ENCODE data around the gene ARID5B.

ARID5B gene

DNA sequence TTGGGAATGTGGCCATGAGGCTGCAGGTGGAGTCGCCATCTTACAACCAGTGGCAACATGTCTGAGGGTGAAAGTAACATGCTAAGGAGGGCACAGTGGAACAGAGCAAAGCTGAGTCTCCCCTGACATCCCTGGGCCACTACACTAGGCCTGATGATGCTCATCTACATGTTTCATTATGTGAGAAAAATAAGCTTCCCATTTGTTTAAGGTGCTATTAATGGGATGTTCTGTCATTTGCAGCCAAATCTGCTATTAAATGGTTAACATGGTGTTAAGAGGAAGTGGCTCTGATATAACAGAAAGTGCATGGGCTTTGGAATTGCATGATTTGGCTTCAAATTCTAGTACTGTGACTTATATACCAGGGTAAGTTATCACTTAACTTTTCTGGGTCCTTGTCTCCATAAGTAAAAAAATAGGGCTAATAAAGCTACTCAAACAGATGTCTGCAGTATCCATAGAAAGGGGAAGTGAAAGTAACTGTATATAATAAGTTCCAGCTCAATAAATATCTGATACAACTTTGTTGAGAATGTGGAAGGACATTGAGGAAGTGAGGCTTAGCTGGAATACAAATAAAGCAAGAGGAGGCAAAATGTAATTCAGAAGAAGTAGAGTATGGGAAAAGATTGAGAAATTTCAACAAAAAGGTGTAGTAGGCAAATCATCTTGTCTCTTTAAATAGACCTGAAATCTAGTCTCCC, 208.2 kb downstream of the ARID5B start:
- no peak for DNase-seq

DNA sequence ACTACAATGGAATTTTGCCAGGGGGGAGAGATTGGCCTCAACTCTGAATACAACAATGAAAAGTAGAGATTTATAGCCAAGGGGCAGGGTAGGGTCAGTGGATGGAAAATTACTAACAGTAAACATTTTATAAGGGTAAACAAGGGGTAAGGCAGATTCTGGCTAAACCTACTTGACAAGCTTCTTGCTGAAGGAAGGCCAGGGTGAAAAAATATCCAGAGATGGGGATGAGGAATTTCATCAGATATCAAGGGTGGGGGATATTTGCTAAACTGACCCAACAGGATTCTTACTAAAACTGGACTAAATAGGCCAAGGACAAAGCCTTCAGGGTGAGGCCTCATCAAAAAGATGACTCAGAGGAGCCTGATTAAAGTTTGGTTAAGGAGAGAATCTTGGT, 210.8 kb downstream of the ARID5B start:
- DNase-seq = no peak

GRCh38 chr10:62112963-62113362, 211.5 kb downstream of the ARID5B start:
- no peak for DNase-seq

DNA sequence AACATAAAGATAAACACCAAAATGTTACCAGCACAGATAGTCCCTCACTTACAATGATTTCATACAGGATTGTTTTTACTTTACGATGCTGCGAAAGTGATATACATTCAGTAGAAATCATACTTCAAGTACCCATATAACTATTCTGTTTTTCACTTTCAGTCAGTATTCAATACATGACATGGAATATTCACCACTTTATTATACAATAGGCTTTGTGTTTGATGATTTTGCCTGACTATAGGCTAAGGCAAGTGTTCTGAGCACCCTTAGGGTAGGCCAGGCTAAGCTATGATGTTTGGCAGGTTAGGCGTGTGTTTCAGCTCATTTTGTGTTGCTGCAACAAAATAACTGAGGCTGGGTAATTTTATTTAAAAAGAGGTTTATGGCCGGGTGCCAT, 212.2 kb downstream of the ARID5B start:
- DNase-seq = no peak

DNA sequence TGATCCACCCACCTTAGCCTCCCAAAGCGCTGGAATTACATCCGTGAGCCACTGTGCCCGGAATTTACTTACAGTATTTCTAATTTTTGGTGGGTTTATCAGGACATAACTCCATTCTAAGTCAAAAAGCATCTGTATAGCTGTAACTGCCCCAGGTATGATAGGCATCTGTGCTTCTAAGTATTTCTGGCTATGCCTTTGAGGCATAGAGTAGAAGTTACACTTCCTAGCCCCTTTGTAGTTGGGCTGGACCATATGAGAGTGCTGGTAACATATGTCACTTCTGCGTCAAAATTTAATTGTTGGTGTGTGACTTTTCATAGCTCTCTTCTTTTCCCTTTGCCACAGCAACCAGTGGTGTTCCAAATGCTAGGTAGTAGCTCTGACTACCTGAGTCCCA, 213.8 kb downstream of the ARID5B start:
- no peak for DNase-seq

GRCh38 chr10:62115842-62116241, 214.3 kb downstream of the ARID5B start:
- no peak for DNase-seq

DNA sequence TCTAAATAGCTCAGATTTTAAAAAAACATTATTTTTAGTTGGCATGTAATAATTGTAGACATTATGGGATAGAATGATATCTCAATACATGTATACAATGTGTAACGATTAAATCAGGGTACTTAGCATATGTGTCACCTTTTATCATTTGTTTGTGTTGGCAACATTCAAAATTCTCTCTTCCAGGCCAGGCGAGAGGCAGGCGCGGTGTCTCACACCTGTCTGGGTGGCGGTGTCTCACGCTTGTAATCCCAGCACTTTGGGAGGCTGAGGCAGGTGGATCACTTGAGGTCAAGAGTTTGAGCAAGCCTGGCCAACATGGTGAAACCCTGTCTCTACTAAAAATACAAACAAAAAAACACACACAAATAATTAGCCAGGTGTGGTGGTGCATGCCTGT, 215.4 kb downstream of the ARID5B start:
- DNase-seq = no peak

DNA sequence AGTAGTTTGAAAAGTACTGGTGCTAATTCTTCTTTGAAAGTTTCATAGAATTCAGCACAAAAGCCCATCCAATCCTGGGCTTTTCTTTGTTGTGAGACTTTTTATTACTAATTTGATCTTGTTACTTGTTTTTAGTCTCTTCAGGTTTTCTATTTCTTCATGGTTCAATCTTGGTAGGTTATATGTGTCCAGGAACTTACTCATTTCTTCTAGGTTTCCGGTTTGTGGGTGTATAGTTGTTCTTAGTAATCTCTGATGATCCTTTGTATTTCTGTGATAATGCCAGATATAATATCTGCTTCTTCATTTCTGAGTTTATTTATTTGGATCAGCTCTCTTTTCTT, 219.7 kb downstream of the ARID5B start:
- DNase-seq = no peak

GRCh38 chr10:62127975-62128374, 226.5 kb downstream of the ARID5B start:
- DNase-seq = no peak

DNA sequence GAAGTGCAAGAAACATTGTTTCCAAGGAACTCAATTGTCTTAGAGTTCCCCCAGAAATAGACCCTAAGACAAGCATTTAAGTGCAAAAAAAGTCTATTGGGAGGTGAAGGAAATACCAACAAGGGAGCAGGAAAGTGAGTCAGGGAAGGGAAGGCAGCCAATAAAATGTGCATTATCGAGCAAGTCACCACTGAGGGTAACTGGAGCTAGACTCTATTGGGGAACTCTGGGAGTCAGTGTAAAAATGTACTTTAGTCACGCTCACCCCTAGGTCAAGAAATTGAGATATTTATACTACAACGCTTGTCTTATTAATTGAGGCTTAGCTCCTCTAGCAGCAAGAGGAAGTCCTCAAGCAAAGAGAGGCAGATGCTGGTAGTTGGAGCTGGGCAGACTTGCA, 229.4 kb downstream of the ARID5B start:
- no peak for DNase-seq

- DNase-seq = no peak
These were observed 230.2 kb downstream of the ARID5B start for GRCh38 chr10:62131724-62132123.

DNA sequence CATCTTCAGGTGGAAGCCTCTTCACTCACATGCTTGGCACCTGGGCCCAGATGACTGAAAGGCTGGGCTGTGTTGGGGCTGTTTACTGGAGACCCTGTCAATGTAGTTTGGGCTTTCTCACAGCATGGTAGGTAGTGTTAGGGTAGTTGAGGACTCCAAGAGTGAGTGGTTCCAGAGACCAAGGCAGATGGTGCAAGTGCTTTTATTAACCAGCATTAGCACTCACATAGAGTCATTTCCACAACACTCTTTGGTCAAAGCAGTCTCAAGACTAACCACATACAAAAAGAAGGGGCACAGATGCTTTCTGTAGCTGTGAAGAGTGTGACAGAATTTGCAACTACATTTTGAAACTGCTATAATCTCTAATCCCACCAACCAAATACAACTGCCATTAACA, 232.1 kb downstream of the ARID5B start:
- no peak for DNase-seq

GRCh38 chr10:62136931-62137330, 235.4 kb downstream of the ARID5B start:
- DNase-seq = no peak

Measured in hippocampal formation (tissue), 2 donors.